ENCODE results near the gene SAMD9L.

DNA sequence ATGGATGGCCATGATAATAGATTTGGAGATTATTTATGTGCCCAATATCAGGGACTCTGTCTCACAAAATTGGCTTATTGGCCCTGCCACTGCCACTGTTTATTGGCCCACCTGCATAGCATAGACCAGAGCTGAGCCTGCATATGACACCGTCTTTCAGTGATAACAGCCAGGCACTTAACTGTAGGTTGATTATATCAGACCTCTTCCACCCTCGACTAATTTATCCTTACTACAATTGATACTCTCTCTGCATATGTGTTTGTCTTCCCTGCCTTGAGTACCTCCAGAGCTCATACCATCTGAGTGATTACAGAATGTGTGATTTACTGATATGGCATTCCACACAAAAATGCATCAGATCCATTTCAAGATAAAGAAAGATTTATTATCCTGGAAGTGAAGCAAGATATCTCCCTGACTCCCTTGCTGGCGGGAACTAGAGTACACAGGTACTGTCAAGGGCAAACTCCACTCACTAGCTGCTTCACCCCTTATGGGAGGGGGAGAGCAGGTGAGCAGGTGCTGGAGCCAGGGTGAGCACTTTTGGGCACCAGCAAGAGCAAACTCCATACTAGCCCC, 13.1 kb upstream of the SAMD9L start:
- TF ChIP-seq CTCF (conservative IDR thresholded peaks at IDR 0.05 in 1 of 2, IDR thresholded peaks at IDR 0.05 in 1 of 2; ENCODE audit: low read depth in 1 of 2, low read length in 2 of 2) (no peak), EZH2 (IDR thresholded peaks at IDR 0.05; ENCODE audit: low read length, missing control alignments) (no peak)
